ENCODE results near the gene C6orf47. TPM values are rescaled to one million over a fixed set of nuclear protein-coding genes. Genes with fewer than 3 reads are reported as not detected.

C6orf47 gene
- total RNA-seq, 4 donors from 2014 or later, result 35.8 to 39.9 (median 37.2) TPM

DNA sequence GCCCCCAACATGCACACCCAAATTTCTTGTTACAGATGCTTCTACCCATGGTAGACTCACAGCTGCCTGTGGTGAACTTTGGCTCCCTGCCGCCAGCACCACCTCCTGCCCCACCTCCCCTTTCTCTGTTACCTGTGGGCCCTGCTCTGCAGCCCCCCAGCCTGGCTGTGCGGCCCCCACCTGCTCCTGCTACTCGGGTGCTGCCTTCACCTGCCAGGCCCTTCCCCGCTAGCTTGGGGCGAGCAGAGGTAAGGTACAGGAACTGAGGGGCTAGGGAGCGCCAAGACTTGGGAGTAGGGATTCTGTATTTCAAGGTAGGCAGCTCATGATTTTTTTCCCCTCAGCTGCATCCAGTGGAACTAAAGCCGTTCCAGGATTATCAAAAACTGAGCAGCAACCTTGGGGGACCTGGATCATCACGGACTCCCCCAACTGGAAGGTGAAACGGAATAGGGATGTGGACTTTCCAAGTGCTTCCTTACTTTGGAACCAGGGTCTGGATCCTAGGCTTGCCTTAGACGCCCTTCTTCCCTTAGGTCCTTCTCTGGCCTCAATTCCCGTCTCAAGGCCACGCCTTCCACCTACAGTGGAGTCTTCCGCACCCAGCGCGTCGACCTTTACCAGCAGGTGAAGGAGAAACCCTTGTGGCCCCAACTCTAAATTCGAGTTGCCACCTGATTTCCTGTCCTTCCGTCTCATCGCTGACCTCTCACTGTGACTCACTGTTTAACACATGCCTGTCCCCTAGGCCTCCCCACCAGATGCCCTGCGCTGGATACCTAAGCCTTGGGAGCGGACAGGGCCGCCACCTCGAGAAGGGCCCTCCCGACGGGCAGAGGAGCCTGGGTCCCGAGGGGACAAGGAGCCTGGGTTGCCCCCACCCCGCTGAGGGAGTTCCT, 23.6 kb downstream of the C6orf47 start:
- no peak for DNase-seq (ENCODE audit: low spot score in 2 of 2)

DNA sequence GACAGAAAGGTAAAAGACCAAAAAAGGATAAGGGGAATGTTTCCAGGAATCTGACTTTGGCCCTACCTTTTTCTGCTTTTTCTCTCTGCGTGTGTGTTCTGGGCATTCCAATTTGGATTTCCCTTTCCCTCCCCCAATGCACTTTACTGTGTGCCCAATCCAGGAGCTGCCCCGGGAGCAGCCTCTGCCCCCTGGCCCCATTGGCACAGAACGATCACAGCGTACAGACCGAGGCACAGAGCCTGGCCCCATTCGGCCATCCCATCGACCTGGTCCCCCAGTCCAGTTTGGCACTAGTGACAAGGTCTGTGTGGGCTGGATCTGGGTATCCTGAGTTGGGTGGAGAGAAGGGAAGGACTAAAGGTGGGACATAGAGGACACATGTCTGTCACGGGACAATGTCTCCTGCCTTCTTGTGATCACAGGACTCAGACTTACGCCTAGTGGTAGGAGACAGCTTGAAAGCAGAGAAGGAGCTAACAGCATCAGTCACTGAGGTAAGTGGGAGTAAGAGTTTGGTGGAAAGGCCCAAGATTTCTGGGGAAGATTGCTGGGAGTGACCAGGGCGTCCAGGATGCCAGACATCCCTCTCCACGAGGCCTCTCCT, 25.5 kb downstream of the C6orf47 start:
- no peak overlapping the region for H3K4me3 ChIP-seq (ENCODE audit: low read depth, poor library complexity, severe bottlenecking)

More for the DNA sequence above, 23.6 kb downstream of the C6orf47 start:
- no peak overlapping the region for H3K4me3 ChIP-seq (ENCODE audit: low read depth, poor library complexity, severe bottlenecking)
- no peak for TF ChIP-seq POLR2A (IDR thresholded peaks at IDR 0.05)
- TF ChIP-seq, protein P1, sequence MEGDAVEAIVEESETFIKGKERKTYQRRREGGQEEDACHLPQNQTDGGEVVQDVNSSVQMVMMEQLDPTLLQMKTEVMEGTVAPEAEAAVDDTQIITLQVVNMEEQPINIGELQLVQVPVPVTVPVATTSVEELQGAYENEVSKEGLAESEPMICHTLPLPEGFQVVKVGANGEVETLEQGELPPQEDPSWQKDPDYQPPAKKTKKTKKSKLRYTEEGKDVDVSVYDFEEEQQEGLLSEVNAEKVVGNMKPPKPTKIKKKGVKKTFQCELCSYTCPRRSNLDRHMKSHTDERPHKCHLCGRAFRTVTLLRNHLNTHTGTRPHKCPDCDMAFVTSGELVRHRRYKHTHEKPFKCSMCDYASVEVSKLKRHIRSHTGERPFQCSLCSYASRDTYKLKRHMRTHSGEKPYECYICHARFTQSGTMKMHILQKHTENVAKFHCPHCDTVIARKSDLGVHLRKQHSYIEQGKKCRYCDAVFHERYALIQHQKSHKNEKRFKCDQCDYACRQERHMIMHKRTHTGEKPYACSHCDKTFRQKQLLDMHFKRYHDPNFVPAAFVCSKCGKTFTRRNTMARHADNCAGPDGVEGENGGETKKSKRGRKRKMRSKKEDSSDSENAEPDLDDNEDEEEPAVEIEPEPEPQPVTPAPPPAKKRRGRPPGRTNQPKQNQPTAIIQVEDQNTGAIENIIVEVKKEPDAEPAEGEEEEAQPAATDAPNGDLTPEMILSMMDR (IDR thresholded peaks at IDR 0.05), result no peak
- WGBS, 2 donors, result 81 to 83% methylated on average over 22 to 27 of the region's 27 CpGs
- intact Hi-C loops (cut with DNase I; ENCODE audit: low total_unique reads), result no loop called here

GRCh38 chr6:31634131-31634530, 26.4 kb downstream of the C6orf47 start:
- no peak for DNase-seq (ENCODE audit: low spot score in 2 of 2)
- no peak overlapping the region for H3K4me3 ChIP-seq (ENCODE audit: low read depth, poor library complexity, severe bottlenecking)
- TF ChIP-seq, protein P1 (IDR thresholded peaks at IDR 0.05), result no peak
- no peak for TF ChIP-seq POLR2A (IDR thresholded peaks at IDR 0.05)
- intact Hi-C loops (cut with DNase I; ENCODE audit: low total_unique reads), result no loop called here
- 78 to 83% methylated on average over 3 of the region's 3 CpGs for WGBS, 2 donors

More for the DNA sequence above, 25.5 kb downstream of the C6orf47 start:
- no peak for DNase-seq (ENCODE audit: low spot score in 2 of 2)
- WGBS, 2 donors, result 79 to 83% methylated on average over 11 of the region's 11 CpGs
- no peak for TF ChIP-seq POLR2A (IDR thresholded peaks at IDR 0.05)
- TF ChIP-seq, protein P1 (IDR thresholded peaks at IDR 0.05), result no peak
- intact Hi-C loops (cut with DNase I; ENCODE audit: low total_unique reads), result no loop called here

- 88 to 93% methylated on average over 7 of the region's 7 CpGs for WGBS, 2 donors
These were observed 27.1 kb downstream of the C6orf47 start for GRCh38 chr6:31633447-31633846.

GRCh38 chr6:31632279-31632946, 28.2 kb downstream of the C6orf47 start:
- intact Hi-C loops (cut with DNase I; ENCODE audit: low total_unique reads), result no loop called here
- no peak overlapping the region for H3K4me3 ChIP-seq (ENCODE audit: low read depth, poor library complexity, severe bottlenecking)
- 87 to 93% methylated on average over 26 of the region's 26 CpGs for WGBS, 2 donors
- TF ChIP-seq POLR2A (IDR thresholded peaks at IDR 0.05), result no peak
- TF ChIP-seq, protein P1 (IDR thresholded peaks at IDR 0.05), result no peak
- no peak for DNase-seq (ENCODE audit: low spot score in 2 of 2)

More at GRCh38 chr6:31633447-31633846, 27.1 kb downstream of the C6orf47 start:
- TF ChIP-seq, protein P1 (IDR thresholded peaks at IDR 0.05), result no peak
- no peak for TF ChIP-seq POLR2A (IDR thresholded peaks at IDR 0.05)
- intact Hi-C loops (cut with DNase I; ENCODE audit: low total_unique reads), result no loop called here
- DNase-seq (ENCODE audit: low spot score in 2 of 2), result no peak
- no peak overlapping the region for H3K4me3 ChIP-seq (ENCODE audit: low read depth, poor library complexity, severe bottlenecking)

Measured in lower leg skin (tissue), 4 donors.